ENCODE data around the gene HEMGN.
"Not testable (repeated sequence)": the region's sequence is repeated elsewhere in the genome, so short reads cannot be mapped to it uniquely, and the experiment has no call there.

Gene HEMGN

GRCh38 chr9:97966493-97966892, 28.5 kb upstream of the HEMGN start:
- in situ Hi-C loops (cut with MboI; ENCODE audit: low sequenced_read_pairs): no loop called here

GRCh38 chr9:97964901-97965300, 26.9 kb upstream of the HEMGN start:
- in situ Hi-C loops (cut with MboI; ENCODE audit: low sequenced_read_pairs): no loop called here

DNA sequence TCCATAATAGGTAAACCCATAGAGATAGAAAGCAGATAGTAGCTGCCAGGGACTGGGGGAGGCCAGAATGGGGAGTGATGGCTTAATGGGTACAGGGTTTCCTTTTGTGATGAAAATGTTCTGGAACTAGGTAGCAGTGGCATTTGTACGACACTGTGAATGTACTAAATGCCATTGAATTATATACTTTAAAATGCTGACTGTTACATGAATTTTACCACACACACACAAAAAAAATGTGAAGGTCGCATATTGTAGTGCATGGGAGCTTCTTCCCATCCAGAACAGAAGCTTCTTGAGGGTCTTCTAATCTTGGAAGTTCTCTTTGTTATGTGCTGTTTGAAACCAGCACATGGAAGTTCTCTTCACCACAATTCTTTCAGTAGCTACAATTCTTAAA, 25.3 kb upstream of the HEMGN start:
- in situ Hi-C loops (cut with MboI; ENCODE audit: low sequenced_read_pairs): no loop called here

- in situ Hi-C loops (cut with MboI; ENCODE audit: low sequenced_read_pairs): no loop called here
Measured at GRCh38 chr9:97962575-97962974, 24.6 kb upstream of the HEMGN start.

- in situ Hi-C loops (cut with MboI; ENCODE audit: low sequenced_read_pairs): no loop called here
Measured at GRCh38 chr9:97962136-97962535, 24.2 kb upstream of the HEMGN start.

- in situ Hi-C loops (cut with MboI; ENCODE audit: low sequenced_read_pairs): no loop called here
Measured at GRCh38 chr9:97961361-97961760, 23.4 kb upstream of the HEMGN start.

GRCh38 chr9:97960678-97961328, 22.8 kb upstream of the HEMGN start:
- in situ Hi-C loops (cut with MboI; ENCODE audit: low sequenced_read_pairs): not testable (repeated sequence)

- in situ Hi-C loops (cut with MboI; ENCODE audit: low sequenced_read_pairs): no loop called here
Measured at GRCh38 chr9:97959585-97959984, 21.6 kb upstream of the HEMGN start.

DNA sequence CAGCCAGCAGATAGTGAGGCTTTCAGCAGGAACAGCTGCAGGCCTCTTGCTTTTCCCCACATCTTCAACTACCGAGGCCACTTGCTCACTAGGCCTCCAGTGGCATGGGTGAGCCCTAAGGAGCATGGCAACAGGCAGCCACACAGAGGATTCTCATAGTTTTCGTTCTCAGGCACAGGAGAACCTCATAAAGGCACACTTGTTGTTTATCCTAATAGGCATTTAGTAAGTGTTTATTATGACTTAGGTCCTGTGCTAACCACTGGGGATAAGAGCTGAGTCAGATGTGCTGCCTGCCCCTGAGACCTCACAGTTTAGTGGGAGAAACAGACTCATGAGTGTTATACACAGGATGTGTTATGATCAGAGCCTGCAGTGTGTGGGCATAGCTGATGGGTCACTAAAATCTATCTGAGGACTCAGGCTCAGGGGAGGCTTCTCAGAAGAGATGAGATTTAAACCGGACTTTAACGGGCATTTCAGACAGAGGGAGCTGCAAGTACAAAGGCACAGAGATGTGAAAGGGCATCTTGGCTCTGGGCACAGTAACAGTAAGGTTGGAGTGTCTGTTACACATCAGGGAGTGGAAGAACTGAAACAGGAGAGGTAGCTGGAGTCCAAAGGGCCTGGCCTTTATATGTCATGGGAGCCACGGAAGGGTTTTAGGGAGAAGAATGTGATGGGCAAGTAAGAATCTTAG, 21.0 kb upstream of the HEMGN start:
- in situ Hi-C loops (cut with MboI; ENCODE audit: low sequenced_read_pairs): no loop called here

GRCh38 chr9:97956331-97956730, 18.4 kb upstream of the HEMGN start:
- in situ Hi-C loops (cut with MboI; ENCODE audit: low sequenced_read_pairs): no loop called here

DNA sequence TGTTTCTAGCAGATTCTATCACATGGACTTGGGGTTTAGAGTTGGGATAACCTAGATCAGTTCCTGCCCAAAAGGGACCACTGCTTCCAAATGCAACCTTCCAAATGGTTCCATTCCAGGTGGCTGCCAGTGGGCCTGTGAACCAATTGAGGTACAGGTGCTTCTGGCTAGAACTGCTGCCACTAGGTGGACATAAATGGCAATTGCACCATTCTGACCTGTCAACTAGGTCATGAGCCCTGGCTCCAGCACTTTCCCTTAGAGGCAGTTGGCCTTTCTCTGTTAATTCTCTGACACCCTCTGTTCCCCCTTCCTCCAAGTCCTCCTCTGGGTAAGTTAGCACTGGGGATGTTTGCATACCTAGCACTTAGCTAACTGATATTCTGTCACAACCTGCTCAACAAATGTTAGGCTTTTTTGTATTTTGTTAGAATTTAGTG, 16.6 kb upstream of the HEMGN start:
- in situ Hi-C loops (cut with MboI; ENCODE audit: low sequenced_read_pairs): no loop called here

- in situ Hi-C loops (cut with MboI; ENCODE audit: low sequenced_read_pairs): not testable (repeated sequence)
Measured at GRCh38 chr9:97950873-97951272, 12.9 kb upstream of the HEMGN start.

GRCh38 chr9:97947094-97947493, 9.1 kb upstream of the HEMGN start:
- in situ Hi-C loops (cut with MboI; ENCODE audit: low sequenced_read_pairs): not testable (repeated sequence)

GRCh38 chr9:97945470-97945869, 7.5 kb upstream of the HEMGN start:
- in situ Hi-C loops (cut with MboI; ENCODE audit: low sequenced_read_pairs): not testable (repeated sequence)

DNA sequence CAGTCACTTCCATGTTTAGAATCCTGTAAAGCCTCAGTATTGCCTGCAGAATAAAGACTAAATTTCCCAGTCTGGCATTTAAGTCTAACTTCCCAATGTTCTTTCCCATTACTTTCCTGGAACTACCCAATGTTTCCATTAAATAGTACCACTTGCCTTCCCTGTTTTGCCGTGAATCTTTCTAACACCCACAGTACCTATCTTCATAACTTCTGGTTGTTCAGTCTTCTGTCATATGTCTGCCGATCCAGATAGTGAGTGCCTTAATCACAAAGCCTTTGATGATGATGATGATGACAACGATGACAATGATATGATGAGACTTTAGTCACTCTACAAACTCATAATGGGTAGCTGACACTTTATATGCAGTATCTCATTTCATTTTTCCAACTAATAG, 6.6 kb upstream of the HEMGN start:
- in situ Hi-C loops (cut with MboI; ENCODE audit: low sequenced_read_pairs): no loop called here

GRCh38 chr9:97943308-97943855, 5.4 kb upstream of the HEMGN start:
- in situ Hi-C loops (cut with MboI; ENCODE audit: low sequenced_read_pairs): no loop called here

DNA sequence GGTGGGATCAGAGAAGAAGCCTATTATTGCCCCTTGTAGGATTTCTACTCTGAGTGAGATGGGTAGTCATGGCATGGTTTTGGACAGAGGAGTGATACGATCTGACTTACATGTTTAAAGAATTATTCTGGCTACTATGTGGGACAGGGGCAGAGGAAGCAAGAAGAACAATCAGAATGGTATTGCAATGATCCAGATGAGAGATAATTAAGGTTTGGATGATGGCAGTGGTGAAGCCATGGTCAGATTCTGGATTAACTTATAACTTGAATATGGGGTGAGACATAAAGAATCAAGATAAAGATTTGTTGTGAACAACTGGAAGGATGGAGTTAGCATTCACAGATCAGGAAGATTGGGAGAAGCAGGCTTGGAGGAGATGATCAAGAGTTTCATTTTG, 3.4 kb upstream of the HEMGN start:
- in situ Hi-C loops (cut with MboI; ENCODE audit: low sequenced_read_pairs): no loop called here

GRCh38 chr9:97940741-97941140, 2.8 kb upstream of the HEMGN start:
- in situ Hi-C loops (cut with MboI; ENCODE audit: low sequenced_read_pairs): no loop called here

DNA sequence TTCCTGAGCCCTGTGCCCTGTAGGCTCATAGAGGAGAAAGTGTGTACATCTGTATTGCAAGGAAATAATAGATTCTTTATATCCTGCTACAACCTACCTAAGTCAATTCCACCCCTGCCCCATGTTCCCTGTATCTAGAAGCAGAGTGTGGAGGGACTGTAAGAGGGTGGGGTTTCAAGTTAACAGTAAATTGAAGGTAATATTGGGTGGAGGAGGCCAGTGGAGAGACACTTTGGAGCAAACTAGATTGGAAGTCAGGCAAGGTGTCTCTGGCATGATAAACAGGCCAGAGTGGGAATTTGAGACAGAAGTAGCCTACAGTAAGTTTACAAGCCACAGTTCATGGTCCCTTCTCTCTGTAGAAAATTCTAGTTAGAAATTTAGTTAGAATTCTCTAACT, 2.3 kb upstream of the HEMGN start:
- in situ Hi-C loops (cut with MboI; ENCODE audit: low sequenced_read_pairs): no loop called here

- in situ Hi-C loops (cut with MboI; ENCODE audit: low sequenced_read_pairs): no loop called here
Measured at GRCh38 chr9:97936998-97937397, 974 bp downstream of the HEMGN start.

GRCh38 chr9:97935276-97935675, 2.7 kb downstream of the HEMGN start:
- in situ Hi-C loops (cut with MboI; ENCODE audit: low sequenced_read_pairs): no loop called here

- in situ Hi-C loops (cut with MboI; ENCODE audit: low sequenced_read_pairs): no loop called here
Measured at GRCh38 chr9:97934321-97935115, 3.5 kb downstream of the HEMGN start.
